Vagina (tissue), 2 donors: ENCODE measurements around the gene ADGRL3. TPM values are rescaled to one million over a fixed set of nuclear protein-coding genes. Genes with fewer than 3 reads are reported as not detected.

Source experiments
- DNase-seq, 2 donors: peaks; one replicate each; pipeline ENCODE4 v3.0.0-alpha.2; 2017; ENCODE audit errors: extremely low spot score in 2 of 2
- H3K27ac ChIP-seq: fragments of 200-600 bp; sonication (generic); one replicate; pipeline ENCODE4 v1.5.1; 2019
- H3K27me3 ChIP-seq: fragments of 200-600 bp; sonication (generic); one replicate; pipeline ENCODE4 v1.5.1; 2019
- H3K36me3 ChIP-seq, 2 donors: fragments of 200-600 bp; sonication (generic); one replicate each; pipeline ENCODE4 v1.5.1; 2017 to 2019
- H3K4me1 ChIP-seq: fragments of 200-600 bp; sonication (generic); one replicate; pipeline ENCODE4 v1.5.1; 2019
- H3K4me3 ChIP-seq, 2 donors: fragments of 200-600 bp; sonication (generic); 1 replicate in 1 of 2; 2 replicates in 1 of 2; pipeline ENCODE4 v1.5.1; 2016 to 2019
- H3K9me3 ChIP-seq: fragments of 200-600 bp; sonication (generic); one replicate; pipeline ENCODE4 v1.5.1; 2019
- CTCF ChIP-seq, 3 experiments: fragments of 450-650 bp in 2 of 3; fragments of 200-600 bp in 1 of 3; sonication (generic) in 1 of 3; IDR thresholded peaks; one replicate each; pipeline ENCODE4 v1.5.1; 2017 to 2019; ENCODE audit warnings: antibody characterized with exemption in 3 of 3, mild to moderate bottlenecking in 2 of 3, moderate library complexity in 2 of 3
- POLR2A ChIP-seq, 2 donors: fragments of 450-650 bp; IDR thresholded peaks; one replicate each; pipeline ENCODE4 v1.6.1; 2017; ENCODE audit warnings: antibody characterized with exemption in 2 of 2, mild to moderate bottlenecking in 2 of 2, moderate library complexity in 2 of 2
- POLR2AphosphoS5 ChIP-seq, 2 donors: sonication (generic); formaldehyde crosslinking; IDR thresholded peaks; one replicate each; pipeline ENCODE4 v1.9.0; 2017; ENCODE audit warnings: antibody characterized with exemption in 2 of 2, mild to moderate bottlenecking in 2 of 2, low read depth in 1 of 2; ENCODE audit not compliant: insufficient read depth in 1 of 2
- intact Hi-C: fragments of 100-400 bp; cut with DNase I; formaldehyde crosslinking; loops from one replicate; pipeline ENCODE4 v1.15.1; 2023
- total RNA-seq: library from RNA; depleted of rRNA; stranded (reverse); fragments of >200 nt; gene quantifications from one replicate; pipeline ENCODE4 v1.2.3, GENCODE V29; 2016

The ADGRL3 gene
- total RNA-seq, 1 donor from 2014 or later = 16.9 TPM

DNA sequence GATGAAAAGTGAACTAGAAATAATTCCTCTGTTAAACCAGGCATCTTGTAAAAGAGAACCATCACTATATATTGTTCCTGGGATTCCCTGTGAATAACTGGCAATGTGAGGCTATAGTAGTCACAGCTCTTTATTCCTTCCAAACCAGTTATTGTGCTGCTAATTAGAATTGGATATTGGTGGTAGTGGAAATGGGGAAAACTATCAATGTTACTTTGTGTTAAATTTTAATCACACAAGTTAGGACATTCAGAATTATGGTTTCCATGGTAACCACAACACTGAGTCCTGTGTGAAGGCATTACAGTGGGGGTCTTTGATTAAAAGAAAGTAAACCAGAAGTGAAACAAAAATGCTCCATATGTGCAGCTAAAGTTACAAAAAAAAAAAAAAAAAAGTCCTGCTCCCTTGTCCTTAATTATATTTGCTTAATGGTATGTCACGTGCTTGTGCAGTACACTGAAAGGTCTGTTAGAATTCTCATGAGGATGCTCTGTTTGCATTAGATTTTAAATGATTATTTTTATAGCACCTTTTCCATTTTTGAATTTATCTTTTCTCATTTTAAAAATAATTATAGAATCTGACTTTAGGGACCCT, 200.4 kb downstream of the ADGRL3 start:
- H3K9me3 ChIP-seq = no peaks in the 10 kb centered on the region
- H3K36me3 ChIP-seq = no peaks in the 10 kb centered on the region
- no peak overlapping the region for H3K27ac ChIP-seq

DNA sequence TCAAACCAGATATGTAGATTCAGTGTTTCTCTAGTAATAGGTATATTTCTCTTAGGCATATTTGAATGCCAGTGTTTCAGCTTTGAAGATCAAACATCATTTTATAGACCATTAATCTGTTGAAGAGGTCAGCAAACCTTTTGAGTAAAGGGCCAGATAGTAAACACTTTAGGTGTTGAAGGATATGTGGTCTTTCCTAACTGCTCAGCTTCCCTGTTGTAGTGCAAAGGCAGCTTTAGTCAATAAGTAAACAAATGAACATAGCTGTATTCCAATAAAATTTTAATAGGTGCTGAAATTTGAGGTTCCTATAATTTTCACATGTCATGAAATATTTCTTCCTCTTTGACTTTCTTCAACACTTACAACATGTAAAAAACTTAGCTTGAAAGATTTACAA, 201.6 kb downstream of the ADGRL3 start:
- intact Hi-C loops = no loop called here
- no peak for TF ChIP-seq CTCF (IDR thresholded peaks at IDR 0.05)
- no peak for TF ChIP-seq POLR2A (IDR thresholded peaks at IDR 0.05)
- TF ChIP-seq POLR2AphosphoS5 (IDR thresholded peaks at IDR 0.05; ENCODE audit: insufficient read depth in 1 of 2, low read depth in 1 of 2) = no peak

More for the DNA sequence above, 200.4 kb downstream of the ADGRL3 start:
- no peak for DNase-seq
- Histone ChIP-seq H3K4me3 (no peak overlapping the region), H3K27me3 (no peaks in the 10 kb centered on the region), H3K4me1 (no peaks in the 10 kb centered on the region)
- TF ChIP-seq POLR2A (IDR thresholded peaks at IDR 0.05) (no peak), POLR2AphosphoS5 (IDR thresholded peaks at IDR 0.05; ENCODE audit: insufficient read depth in 1 of 2, low read depth in 1 of 2) (no peak), CTCF (IDR thresholded peaks at IDR 0.05) (no peak)
- intact Hi-C loops = no loop called here

DNA sequence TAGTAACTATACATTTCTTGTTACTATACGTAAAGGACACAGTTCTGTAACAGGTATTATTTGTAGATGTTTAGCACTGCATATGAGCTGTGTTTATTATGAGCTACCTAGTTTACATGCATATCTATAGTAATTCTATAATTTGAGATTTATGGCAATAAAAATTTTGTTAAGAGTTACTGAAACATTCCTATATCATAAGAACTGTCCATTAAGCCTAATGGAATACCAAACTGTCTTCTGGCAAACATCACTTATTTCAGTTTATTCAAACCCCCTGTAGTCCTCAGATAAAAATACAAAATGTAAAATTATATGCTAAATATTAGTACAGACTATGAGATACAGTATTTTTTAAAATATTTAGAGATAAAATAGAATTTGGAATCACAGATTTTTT, 205.2 kb downstream of the ADGRL3 start:
- intact Hi-C loops = no loop called here
- TF ChIP-seq POLR2AphosphoS5 (IDR thresholded peaks at IDR 0.05; ENCODE audit: insufficient read depth in 1 of 2, low read depth in 1 of 2) (no peak), POLR2A (IDR thresholded peaks at IDR 0.05) (no peak), CTCF (IDR thresholded peaks at IDR 0.05) (no peak)
- no peaks in the 10 kb centered on the region for H3K4me1 ChIP-seq
- DNase-seq = no peak
- no peak overlapping the region for H3K27ac ChIP-seq
- no peak overlapping the region for H3K4me3 ChIP-seq
- no peaks in the 10 kb centered on the region for H3K9me3 ChIP-seq
- H3K27me3 ChIP-seq = no peaks in the 10 kb centered on the region
- H3K36me3 ChIP-seq = no peaks in the 10 kb centered on the region

More for the DNA sequence above, 201.6 kb downstream of the ADGRL3 start:
- H3K9me3 ChIP-seq = no peaks in the 10 kb centered on the region
- H3K4me1 ChIP-seq = no peaks in the 10 kb centered on the region
- H3K4me3 ChIP-seq = no peak overlapping the region
- H3K27ac ChIP-seq = no peak overlapping the region
- no peaks in the 10 kb centered on the region for H3K36me3 ChIP-seq
- no peak for DNase-seq
- no peaks in the 10 kb centered on the region for H3K27me3 ChIP-seq

- no peaks in the 10 kb centered on the region for H3K9me3 ChIP-seq
- no peak overlapping the region for H3K27ac ChIP-seq
- H3K36me3 ChIP-seq = no peaks in the 10 kb centered on the region
- H3K27me3 ChIP-seq = no peaks in the 10 kb centered on the region
- intact Hi-C loops = no loop called here
- H3K4me3 ChIP-seq = no peak overlapping the region
- H3K4me1 ChIP-seq = no peaks in the 10 kb centered on the region
- no peak for TF ChIP-seq CTCF (IDR thresholded peaks at IDR 0.05)
- no peak for DNase-seq
Measured at GRCh38 chr4:61406677-61407076, 206.6 kb downstream of the ADGRL3 start.

DNA sequence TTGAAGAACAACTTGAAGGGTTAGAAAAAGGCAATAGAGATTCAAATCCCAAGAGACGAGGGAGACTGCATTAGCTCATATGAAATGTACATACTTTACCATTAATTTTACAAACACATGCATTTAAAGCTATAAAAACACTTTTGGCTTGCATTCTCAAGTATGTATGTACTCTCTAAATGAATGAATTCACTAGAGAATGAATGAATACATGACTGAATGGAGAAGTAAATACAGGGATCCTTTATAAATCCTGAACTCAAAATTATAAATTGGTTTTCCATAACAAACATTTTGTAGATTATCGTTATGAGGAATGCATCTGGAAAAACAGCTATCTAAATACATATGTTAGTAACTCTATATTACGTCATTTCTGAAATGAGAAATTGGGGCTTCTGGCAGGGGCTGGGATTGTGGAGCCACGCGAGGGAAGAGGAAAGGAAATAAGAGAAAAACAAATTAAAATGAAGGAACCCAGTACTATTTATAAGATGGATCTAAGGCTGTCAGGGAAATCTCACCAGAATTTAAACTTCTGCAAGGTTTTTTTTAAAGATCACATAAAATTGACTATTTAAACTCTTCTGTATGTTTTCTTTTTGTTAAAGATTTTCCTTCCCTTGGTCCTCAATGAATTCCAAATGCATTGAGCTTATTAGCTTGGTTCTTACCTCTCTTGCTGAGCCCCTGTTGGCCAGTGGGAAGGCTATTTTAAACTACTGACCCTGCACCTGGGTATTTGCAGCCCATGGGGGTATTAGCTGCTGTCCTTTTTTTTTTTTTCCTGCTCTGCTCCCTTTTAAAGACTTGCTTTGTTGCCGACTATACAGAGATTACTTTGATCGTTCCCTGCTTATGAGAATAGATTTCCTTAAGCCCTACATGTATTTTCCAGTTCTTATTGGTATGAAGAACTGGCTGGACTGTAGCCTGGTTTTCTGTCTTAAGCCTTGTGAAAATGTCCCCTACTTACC, 207.8 kb downstream of the ADGRL3 start:
- no peaks in the 10 kb centered on the region for H3K4me1 ChIP-seq
- TF ChIP-seq POLR2A (IDR thresholded peaks at IDR 0.05) (no peak), POLR2AphosphoS5 (IDR thresholded peaks at IDR 0.05; ENCODE audit: insufficient read depth in 1 of 2, low read depth in 1 of 2) (no peak), CTCF (IDR thresholded peaks at IDR 0.05) (no peak)
- no peaks in the 10 kb centered on the region for H3K27me3 ChIP-seq
- no peak overlapping the region for H3K27ac ChIP-seq
- H3K4me3 ChIP-seq = no peak overlapping the region
- intact Hi-C loops = no loop called here
- DNase-seq = no peak
- H3K9me3 ChIP-seq = no peaks in the 10 kb centered on the region
- no peaks in the 10 kb centered on the region for H3K36me3 ChIP-seq
